Measurements from ENCODE around the gene THSD4. TPM values are rescaled to one million over a fixed set of nuclear protein-coding genes. Genes with fewer than 3 reads are reported as not detected.
"Not testable (repeated sequence)": the region's sequence is repeated elsewhere in the genome, so short reads cannot be mapped to it uniquely, and the experiment has no call there.

THSD4 gene
- total and polyA plus RNA-seq, 2 of the 8 experiments (the other 6 are each of a cell fraction or from before 2014, with no cell fraction given): 2.5 to 6.2 TPM

DNA sequence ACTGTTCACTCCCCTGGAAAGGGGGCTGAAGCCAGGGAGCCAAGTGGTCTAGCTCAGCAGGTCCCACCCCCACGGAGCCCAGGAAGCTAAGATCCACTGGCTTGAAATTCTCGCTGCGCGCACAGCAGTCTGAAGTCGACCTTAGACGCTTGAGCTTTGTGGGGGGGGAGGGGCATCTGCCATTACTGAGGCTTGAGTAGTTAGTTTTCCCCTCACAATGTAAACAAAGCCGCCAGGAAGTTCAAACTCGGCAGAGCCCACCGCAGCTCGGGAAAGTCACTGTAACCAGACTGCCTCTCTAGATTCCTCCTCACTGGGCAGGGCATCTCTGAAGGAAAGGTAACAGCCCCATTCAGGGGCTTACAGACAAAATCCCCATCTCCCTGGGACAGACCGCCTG lies 150.3 kb downstream of the THSD4 start:
- H4K20me1 ChIP-seq (replicated peaks in 1 of 2; ENCODE audit: control insufficient read depth in 1 of 2, insufficient read depth in 2 of 2, low read length in 2 of 2); H3K27me3 ChIP-seq (replicated peaks in 1 of 4; ENCODE audit: control insufficient read depth in 3 of 4, extremely low read depth in 1 of 4, insufficient read depth in 3 of 4, low read length in 3 of 4); H3K23me2 ChIP-seq (ENCODE audit: low read depth, low read length); H3K27ac ChIP-seq (ENCODE audit: low read depth, low read length); H3K79me2 ChIP-seq (ENCODE audit: control insufficient read depth in 1 of 2, insufficient read depth in 2 of 2, low read length in 2 of 2); H2AK5ac ChIP-seq (ENCODE audit: low read depth, low read length); H4K5ac ChIP-seq (ENCODE audit: insufficient read length, low read depth, low read length); H3K79me1 ChIP-seq (ENCODE audit: low read depth, low read length); H4K91ac ChIP-seq (replicated peaks; ENCODE audit: insufficient read length, low read length); H3K23ac ChIP-seq (ENCODE audit: insufficient read length); H3K36me3 ChIP-seq (ENCODE audit: control insufficient read depth in 2 of 4, insufficient read depth in 4 of 4, low read length in 3 of 4); H3K4ac ChIP-seq (replicated peaks; ENCODE audit: insufficient read length, low read depth, low read length); H3K9ac ChIP-seq (replicated peaks in 1 of 4; ENCODE audit: extremely low read depth in 1 of 4, low read depth in 3 of 4, low read length in 3 of 4); H3K18ac ChIP-seq (ENCODE audit: extremely low read depth, low read length); H2BK12ac ChIP-seq (ENCODE audit: low read depth, low read length); H3K9me3 ChIP-seq (ENCODE audit: insufficient read depth in 2 of 2, low read depth in 1 of 2, low read length in 1 of 2); H3K4me2 ChIP-seq (ENCODE audit: insufficient read depth in 1 of 2, low read depth in 2 of 2, low read length in 2 of 2); FAIRE-seq; H3K14ac ChIP-seq (ENCODE audit: insufficient read length); H2BK20ac ChIP-seq (ENCODE audit: low read length); H2BK120ac ChIP-seq (replicated peaks; ENCODE audit: low read depth, low read length); H2BK5ac ChIP-seq (ENCODE audit: low read depth, low read length); H2AFZ ChIP-seq (ENCODE audit: low read length); H3K4me1 ChIP-seq (replicated peaks in 1 of 4; ENCODE audit: control insufficient read depth in 3 of 4, insufficient read depth in 4 of 4, low read length in 3 of 4); POLR2A ChIA-PET (ENCODE audit: partially characterized antibody); DNase-seq (ENCODE audit: low read depth in 1 of 2, low spot score in 2 of 2); H4K8ac ChIP-seq (ENCODE audit: extremely low read depth, insufficient read depth, low read length); H3K56ac ChIP-seq (replicated peaks; ENCODE audit: insufficient read length, low read depth, low read length); H3K4me3 ChIP-seq (ENCODE audit: extremely low read depth in 1 of 4, insufficient read depth in 2 of 4, low read depth in 3 of 4, low read length in 4 of 4); H2BK15ac ChIP-seq (ENCODE audit: low read length): not testable (repeated sequence)
- WGBS, 2 experiments (ENCODE audit: extremely low coverage in 1 of 2, insufficient coverage in 1 of 2, insufficient read length in 1 of 2, insufficient replicate concordance in 2 of 2, low coverage in 1 of 2, low lambda C conversion rate in 2 of 2, missing lambda C conversion rate in 1 of 2): 77% methylated on average over 10 of the region's 11 CpGs; no CpG with 5 or more reads in 1 of the 2 experiments
- CTCF ChIA-PET (ENCODE audit: partially characterized antibody): interaction anchor here (1.2 kb wide), 1 partner anchor 9 kb away, joined by 4 read pairs; no protein-coding TSS in a partner anchor

All from H1 (cell line).